Measurements from ENCODE around the gene CYS1. TPM values are rescaled to one million over a fixed set of nuclear protein-coding genes. Genes with fewer than 3 reads are reported as not detected.

Gene CYS1
- polyA plus RNA-seq, 1 donor (not counting 4 experiments of a cell fraction or from before 2014, with no cell fraction given): 0.14 TPM

DNA sequence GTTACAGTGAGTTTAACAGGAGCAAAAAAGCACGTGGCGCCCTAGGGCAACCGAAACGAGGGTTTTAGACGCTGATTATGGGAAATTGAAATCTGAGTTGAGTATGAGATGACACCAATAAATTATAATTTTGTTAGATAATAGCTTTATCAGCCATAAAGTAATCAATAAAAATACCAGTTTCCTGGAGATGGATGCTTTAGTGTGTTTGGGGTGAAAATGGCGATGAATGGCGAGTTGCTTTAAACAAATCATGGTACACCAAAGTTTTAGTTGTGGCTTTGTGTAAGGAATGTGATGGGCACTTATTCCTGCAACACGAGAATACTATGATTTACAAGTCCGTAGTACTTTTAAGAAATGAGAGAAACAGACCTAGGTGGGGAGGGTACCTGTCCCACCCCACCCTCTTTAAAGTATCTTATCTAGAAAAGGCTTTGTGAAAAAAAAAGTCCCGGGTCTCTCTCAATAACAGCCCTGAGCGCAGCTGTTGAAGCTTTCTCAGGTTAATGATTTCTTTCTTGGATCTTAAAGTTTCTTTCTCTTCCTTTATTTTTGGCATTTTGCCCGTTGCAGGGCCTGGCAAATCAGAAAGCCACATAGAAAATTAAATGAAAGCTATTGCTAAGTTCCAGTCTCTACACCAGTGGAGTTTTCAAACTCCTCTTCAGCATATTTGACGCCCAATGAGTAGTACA lies 40.8 kb upstream of the CYS1 start:
- peaks cover 18% of the 10 kb centered on the region for H3K79me2 ChIP-seq (ENCODE audit: control insufficient read depth, insufficient read depth, low read length)
- H3K27me3 ChIP-seq (ENCODE audit: control insufficient read depth, extremely low read depth, insufficient read depth, low read length): no peaks in the 10 kb centered on the region
- H3K4me1 ChIP-seq (ENCODE audit: control insufficient read depth, extremely low read depth, insufficient read depth, low read length): peaks cover 38% of the 10 kb centered on the region
- peak overlapping the region; percentile 76 for H3K27ac ChIP-seq (ENCODE audit: control insufficient read depth, insufficient read depth, low read length)
- H3K4me3 ChIP-seq (ENCODE audit: control insufficient read depth in 2 of 3, extremely low read depth in 1 of 3, insufficient read depth in 2 of 3, low read depth in 1 of 3, low read length in 3 of 3): peak overlapping the region; percentile 47 to 83 (median 79)
- peak overlapping the region; percentile 88 for H3K4me2 ChIP-seq (ENCODE audit: control insufficient read depth, extremely low read depth, insufficient read depth, low read depth, low read length)
- no peaks in the 10 kb centered on the region for H3K9me3 ChIP-seq (ENCODE audit: control insufficient read depth, low read depth, low read length)
- H3K36me3 ChIP-seq (ENCODE audit: control insufficient read depth in 2 of 2, extremely low read depth in 1 of 2, insufficient read depth in 2 of 2, low read length in 2 of 2): peaks cover 1 to 7% of the 10 kb centered on the region in 2 experiments
- no peak for FAIRE-seq
- DNase-seq (ENCODE audit: low read depth, low spot score): no peak
- dilution Hi-C loops (cut with MboI; ENCODE audit: extremely low pct_ligation_motif_present, low sequenced_read_pairs): no loop called here
- H3K9me1 ChIP-seq (ENCODE audit: control insufficient read depth, extremely low read depth, insufficient read depth, low read length): no peaks in the 10 kb centered on the region
- H3K9ac ChIP-seq (ENCODE audit: control insufficient read depth, extremely low read depth, insufficient read depth, low read length): peak overlapping the region; percentile 83
- TF ChIP-seq, protein P1, sequence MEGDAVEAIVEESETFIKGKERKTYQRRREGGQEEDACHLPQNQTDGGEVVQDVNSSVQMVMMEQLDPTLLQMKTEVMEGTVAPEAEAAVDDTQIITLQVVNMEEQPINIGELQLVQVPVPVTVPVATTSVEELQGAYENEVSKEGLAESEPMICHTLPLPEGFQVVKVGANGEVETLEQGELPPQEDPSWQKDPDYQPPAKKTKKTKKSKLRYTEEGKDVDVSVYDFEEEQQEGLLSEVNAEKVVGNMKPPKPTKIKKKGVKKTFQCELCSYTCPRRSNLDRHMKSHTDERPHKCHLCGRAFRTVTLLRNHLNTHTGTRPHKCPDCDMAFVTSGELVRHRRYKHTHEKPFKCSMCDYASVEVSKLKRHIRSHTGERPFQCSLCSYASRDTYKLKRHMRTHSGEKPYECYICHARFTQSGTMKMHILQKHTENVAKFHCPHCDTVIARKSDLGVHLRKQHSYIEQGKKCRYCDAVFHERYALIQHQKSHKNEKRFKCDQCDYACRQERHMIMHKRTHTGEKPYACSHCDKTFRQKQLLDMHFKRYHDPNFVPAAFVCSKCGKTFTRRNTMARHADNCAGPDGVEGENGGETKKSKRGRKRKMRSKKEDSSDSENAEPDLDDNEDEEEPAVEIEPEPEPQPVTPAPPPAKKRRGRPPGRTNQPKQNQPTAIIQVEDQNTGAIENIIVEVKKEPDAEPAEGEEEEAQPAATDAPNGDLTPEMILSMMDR (optimal IDR thresholded peaks at IDR 0.05 in 1 of 3, IDR thresholded peaks at IDR 0.05 in 1 of 3, conservative IDR thresholded peaks at IDR 0.05 in 1 of 3; ENCODE audit: extremely low read depth in 1 of 3, insufficient read depth in 2 of 3, low read length in 3 of 3): no peak
- no peak for TF ChIP-seq EZH2 (IDR thresholded peaks at IDR 0.05; ENCODE audit: low read length)
- no peaks in the 10 kb centered on the region for H4K20me1 ChIP-seq (ENCODE audit: control insufficient read depth, extremely low read depth, insufficient read depth, low read length)
- peak overlapping the region; percentile 86 for H2AFZ ChIP-seq (ENCODE audit: control insufficient read depth, low read length)

DNA sequence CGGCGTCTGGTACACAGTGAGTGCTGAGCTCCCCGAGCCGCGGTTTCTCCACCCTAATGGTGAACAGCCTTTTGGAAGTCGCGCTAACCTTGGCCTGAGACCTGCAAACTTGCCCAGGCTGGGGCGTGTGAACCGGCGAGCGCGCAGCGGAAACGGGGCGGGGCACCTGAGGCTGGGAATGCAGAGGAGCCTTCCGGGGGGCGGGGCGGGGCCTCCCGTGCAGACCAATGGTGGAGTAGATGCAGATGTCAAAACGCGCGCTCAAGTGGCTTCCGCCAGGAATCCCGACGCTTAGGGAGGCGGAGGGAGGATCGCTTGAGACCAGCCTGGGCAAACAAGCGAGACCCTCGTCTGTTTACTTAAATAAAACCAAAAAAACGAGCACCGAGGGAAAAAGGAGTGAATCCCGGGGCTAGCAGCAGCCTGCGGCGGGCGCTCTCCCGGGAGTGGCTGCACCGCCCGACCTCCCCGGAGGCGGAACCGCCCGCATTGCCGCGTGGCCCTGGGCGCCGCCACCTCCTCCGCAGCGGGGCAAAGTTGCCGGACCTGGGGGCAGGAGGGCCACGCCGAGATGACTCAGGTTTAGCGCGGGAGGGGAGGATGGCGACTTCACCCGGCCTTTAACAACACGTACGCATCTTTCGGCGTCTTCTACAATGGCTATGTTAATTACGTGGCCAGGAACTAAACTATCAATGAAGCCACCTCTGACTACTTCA lies 40.1 kb upstream of the CYS1 start:
- no peaks in the 10 kb centered on the region for H3K9me3 ChIP-seq (ENCODE audit: control insufficient read depth, low read depth, low read length)
- no peak for DNase-seq (ENCODE audit: low read depth, low spot score)
- no peaks in the 10 kb centered on the region for H3K9me1 ChIP-seq (ENCODE audit: control insufficient read depth, extremely low read depth, insufficient read depth, low read length)
- H3K27ac ChIP-seq (ENCODE audit: control insufficient read depth, insufficient read depth, low read length): peak overlapping the region; percentile 76
- peak overlapping the region; percentile 47 to 83 (median 79) for H3K4me3 ChIP-seq (ENCODE audit: control insufficient read depth in 2 of 3, extremely low read depth in 1 of 3, insufficient read depth in 2 of 3, low read depth in 1 of 3, low read length in 3 of 3)
- H2AFZ ChIP-seq (ENCODE audit: control insufficient read depth, low read length): peak overlapping the region; percentile 86
- H3K4me1 ChIP-seq (ENCODE audit: control insufficient read depth, extremely low read depth, insufficient read depth, low read length): peaks cover 38% of the 10 kb centered on the region
- H3K79me2 ChIP-seq (ENCODE audit: control insufficient read depth, insufficient read depth, low read length): peaks cover 16% of the 10 kb centered on the region
- peak overlapping the region; percentile 88 for H3K4me2 ChIP-seq (ENCODE audit: control insufficient read depth, extremely low read depth, insufficient read depth, low read depth, low read length)
- no peak for FAIRE-seq
- dilution Hi-C loops (cut with MboI; ENCODE audit: extremely low pct_ligation_motif_present, low sequenced_read_pairs): no loop called here
- no peaks in the 10 kb centered on the region for H4K20me1 ChIP-seq (ENCODE audit: control insufficient read depth, extremely low read depth, insufficient read depth, low read length)
- H3K9ac ChIP-seq (ENCODE audit: control insufficient read depth, extremely low read depth, insufficient read depth, low read length): peak overlapping the region; percentile 83
- H3K27me3 ChIP-seq (ENCODE audit: control insufficient read depth, extremely low read depth, insufficient read depth, low read length): no peaks in the 10 kb centered on the region
- TF ChIP-seq, protein P1 (optimal IDR thresholded peaks at IDR 0.05 in 1 of 3, IDR thresholded peaks at IDR 0.05 in 1 of 3, conservative IDR thresholded peaks at IDR 0.05 in 1 of 3; ENCODE audit: extremely low read depth in 1 of 3, insufficient read depth in 2 of 3, low read length in 3 of 3): no peak
- no peak for TF ChIP-seq EZH2 (IDR thresholded peaks at IDR 0.05; ENCODE audit: low read length)
- no peaks in the 10 kb centered on the region for H3K36me3 ChIP-seq (ENCODE audit: control insufficient read depth in 2 of 2, extremely low read depth in 1 of 2, insufficient read depth in 2 of 2, low read length in 2 of 2)
